Measurements from ENCODE around the gene MTCL3.
"Not testable (repeated sequence)": the region's sequence is repeated elsewhere in the genome, so short reads cannot be mapped to it uniquely, and the experiment has no call there.

Gene MTCL3

GRCh38 chr6:127428562-127428961, 90.6 kb downstream of the MTCL3 start:
- DNase-seq (ENCODE audit: low spot score): not testable (repeated sequence)

GRCh38 chr6:127423921-127424320, 95.2 kb downstream of the MTCL3 start:
- DNase-seq (ENCODE audit: low spot score): no peak

Measured in kidney capillary endothelial cell (primary cell).